Lower lobe of right lung (tissue), 2 donors: ENCODE data around the gene PTPN13. TPM values are rescaled to one million over a fixed set of nuclear protein-coding genes. Genes with fewer than 3 reads are reported as not detected.

Source experiments
- ATAC-seq, 2 donors: fragments of 200-7000 bp; cut with Tn5 transposase; one replicate each; pipeline ENCODE4 v1.9.1; 2020 to 2022; ENCODE audit warnings: mild to moderate bottlenecking in 2 of 2, moderate library complexity in 2 of 2
- DNase-seq: peaks from one replicate; pipeline ENCODE4 v3.0.0-alpha.2; 2020
- H3K27ac ChIP-seq: fragments of 200-600 bp; one replicate; pipeline ENCODE4 v1.8.0; 2022
- H3K27me3 ChIP-seq: fragments of 200-600 bp; one replicate; pipeline ENCODE4 v1.8.0; 2022; ENCODE audit warnings: low read depth
- H3K36me3 ChIP-seq: fragments of 200-600 bp; one replicate; pipeline ENCODE4 v1.8.0; 2022; ENCODE audit warnings: mild to moderate bottlenecking
- H3K4me1 ChIP-seq: fragments of 200-600 bp; one replicate; pipeline ENCODE4 v1.8.0; 2022
- H3K4me3 ChIP-seq: fragments of 200-600 bp; one replicate; pipeline ENCODE4 v1.8.0; 2022; ENCODE audit warnings: mild to moderate bottlenecking
- H3K9me3 ChIP-seq: fragments of 200-600 bp; one replicate; pipeline ENCODE4 v1.8.0; 2022
- intact Hi-C: fragments of 100-400 bp; cut with DNase I; formaldehyde crosslinking; loops from one replicate; pipeline ENCODE4 v1.11.0; 2022
- total RNA-seq: library from RNA; stranded (reverse); fragmentation: NEBNext Ultra II Directional; extraction: Animal tissue kit (Norgen Biotek cat#: 25700); gene quantifications from one replicate; pipeline ENCODE4 v1.2.1, GENCODE V29; 2021
- TF ChIP-seq, protein P1 (sequence below): fragments of 200-600 bp; IDR thresholded peaks from one replicate; pipeline ENCODE4 v1.8.0; 2022; ENCODE audit warnings: antibody characterized with exemption, mild to moderate bottlenecking
- donor health status: DM: no; HTN: yes; CAD: no; lungs with severe emphysema.

Gene PTPN13
- total RNA-seq, 1 donor from 2014 or later: 77.2 TPM

DNA sequence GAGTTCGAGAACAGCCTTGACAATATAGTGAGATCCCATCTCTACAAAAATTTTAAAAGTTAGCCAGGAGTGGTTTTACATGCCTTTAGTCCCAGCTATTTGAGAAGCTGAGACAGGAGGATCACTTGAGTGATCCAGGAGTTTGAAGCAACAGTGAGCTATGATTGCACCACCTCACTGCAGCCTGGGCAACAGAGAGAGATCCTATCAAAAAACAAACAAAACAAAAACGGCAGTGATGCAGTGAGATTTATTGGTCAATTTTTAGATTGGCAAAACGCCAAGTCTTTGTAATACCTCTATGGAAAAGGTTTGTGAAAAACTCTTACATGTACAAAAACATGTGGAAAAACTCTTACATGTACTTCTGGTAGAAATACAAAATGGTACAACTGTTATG lies 91.3 kb downstream of the PTPN13 start:
- TF ChIP-seq, protein P1, sequence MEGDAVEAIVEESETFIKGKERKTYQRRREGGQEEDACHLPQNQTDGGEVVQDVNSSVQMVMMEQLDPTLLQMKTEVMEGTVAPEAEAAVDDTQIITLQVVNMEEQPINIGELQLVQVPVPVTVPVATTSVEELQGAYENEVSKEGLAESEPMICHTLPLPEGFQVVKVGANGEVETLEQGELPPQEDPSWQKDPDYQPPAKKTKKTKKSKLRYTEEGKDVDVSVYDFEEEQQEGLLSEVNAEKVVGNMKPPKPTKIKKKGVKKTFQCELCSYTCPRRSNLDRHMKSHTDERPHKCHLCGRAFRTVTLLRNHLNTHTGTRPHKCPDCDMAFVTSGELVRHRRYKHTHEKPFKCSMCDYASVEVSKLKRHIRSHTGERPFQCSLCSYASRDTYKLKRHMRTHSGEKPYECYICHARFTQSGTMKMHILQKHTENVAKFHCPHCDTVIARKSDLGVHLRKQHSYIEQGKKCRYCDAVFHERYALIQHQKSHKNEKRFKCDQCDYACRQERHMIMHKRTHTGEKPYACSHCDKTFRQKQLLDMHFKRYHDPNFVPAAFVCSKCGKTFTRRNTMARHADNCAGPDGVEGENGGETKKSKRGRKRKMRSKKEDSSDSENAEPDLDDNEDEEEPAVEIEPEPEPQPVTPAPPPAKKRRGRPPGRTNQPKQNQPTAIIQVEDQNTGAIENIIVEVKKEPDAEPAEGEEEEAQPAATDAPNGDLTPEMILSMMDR: no peak
- Histone ChIP-seq H3K9me3 (no peaks in the 10 kb centered on the region), H3K36me3 (no peaks in the 10 kb centered on the region), H3K4me3 (no peak overlapping the region), H3K27ac (no peak overlapping the region), H3K27me3 (no peaks in the 10 kb centered on the region), H3K4me1 (no peaks in the 10 kb centered on the region)
- DNase-seq: no peak
- peak; percentile 32 to 41 for ATAC-seq
- intact Hi-C loops: no loop called here

DNA sequence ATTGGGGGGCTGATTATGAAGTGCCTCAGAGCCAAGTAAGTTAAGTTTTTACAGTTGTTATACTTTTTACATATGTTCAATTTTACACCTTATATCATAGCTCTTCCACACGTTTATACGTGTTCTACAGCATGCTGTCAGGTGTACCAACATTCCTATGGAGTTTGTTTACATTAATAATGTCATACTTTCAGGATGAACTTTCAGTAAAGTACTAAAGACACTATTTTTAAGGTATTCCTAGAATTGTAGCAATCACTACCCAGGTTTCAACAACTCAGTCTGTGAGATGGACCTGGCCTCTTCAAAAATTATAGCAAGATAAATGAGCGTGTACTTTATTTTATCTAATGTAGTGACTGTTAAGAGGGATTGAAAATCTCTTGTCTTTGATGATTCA lies 92.6 kb downstream of the PTPN13 start:
- no peak for ATAC-seq
- intact Hi-C loops: no loop called here
- TF ChIP-seq, protein P1: no peak

DNA sequence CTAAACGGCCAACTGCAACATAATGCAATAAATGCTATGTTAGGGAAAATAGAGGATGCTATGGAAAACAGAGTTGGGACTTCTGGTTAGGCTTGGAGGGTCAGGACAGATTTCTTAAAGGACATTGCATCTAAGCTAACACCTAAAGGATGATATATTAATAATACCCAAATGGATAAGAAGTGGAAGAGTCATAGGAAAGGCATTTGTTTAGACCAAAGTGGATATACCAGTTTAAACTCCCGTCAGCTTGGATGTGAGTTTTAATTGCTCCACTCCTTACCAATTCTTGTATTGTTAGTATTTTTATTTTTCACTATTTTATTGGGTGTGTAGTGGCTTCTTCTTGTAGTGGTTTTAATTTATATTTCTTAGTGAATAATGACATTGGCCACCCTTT lies 93.9 kb downstream of the PTPN13 start:
- no peak overlapping the region for H3K4me3 ChIP-seq
- no peaks in the 10 kb centered on the region for H3K36me3 ChIP-seq
- H3K4me1 ChIP-seq: no peaks in the 10 kb centered on the region
- intact Hi-C loops: no loop called here
- TF ChIP-seq, protein P1: no peak
- H3K27ac ChIP-seq: no peak overlapping the region
- DNase-seq (no peak), ATAC-seq (no peak)
- no peaks in the 10 kb centered on the region for H3K9me3 ChIP-seq
- no peaks in the 10 kb centered on the region for H3K27me3 ChIP-seq

More for the DNA sequence above, 92.6 kb downstream of the PTPN13 start:
- Histone ChIP-seq H3K4me1 (no peaks in the 10 kb centered on the region), H3K36me3 (no peaks in the 10 kb centered on the region), H3K27me3 (no peaks in the 10 kb centered on the region), H3K9me3 (no peaks in the 10 kb centered on the region), H3K4me3 (no peak overlapping the region), H3K27ac (no peak overlapping the region)
- no peak for DNase-seq

DNA sequence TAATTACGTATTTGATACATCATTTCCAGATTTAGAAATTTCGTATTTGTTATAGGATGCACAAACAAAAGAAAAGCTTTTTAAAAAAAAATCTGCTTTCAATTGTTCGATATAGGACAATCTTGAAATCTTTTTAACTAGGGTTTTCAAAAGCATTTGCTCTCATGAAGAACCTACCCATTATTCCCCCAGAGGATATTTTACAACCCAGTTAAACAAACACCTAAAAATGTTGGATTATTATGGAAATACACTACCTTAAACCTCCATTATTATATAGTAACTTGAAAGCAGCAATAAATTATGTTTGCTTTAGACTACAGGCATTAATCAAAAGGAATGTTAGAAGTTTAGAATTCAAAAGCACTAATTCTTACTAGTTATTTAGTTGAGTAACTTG lies 110.5 kb downstream of the PTPN13 start:
- DNase-seq: no peak
- H3K4me1 ChIP-seq: no peaks in the 10 kb centered on the region
- ATAC-seq: no peak
- intact Hi-C loops: no loop called here
- H3K27me3 ChIP-seq: no peaks in the 10 kb centered on the region
- H3K36me3 ChIP-seq: no peaks in the 10 kb centered on the region
- no peak overlapping the region for H3K4me3 ChIP-seq
- H3K27ac ChIP-seq: no peak overlapping the region
- H3K9me3 ChIP-seq: no peaks in the 10 kb centered on the region
- TF ChIP-seq, protein P1: no peak

DNA sequence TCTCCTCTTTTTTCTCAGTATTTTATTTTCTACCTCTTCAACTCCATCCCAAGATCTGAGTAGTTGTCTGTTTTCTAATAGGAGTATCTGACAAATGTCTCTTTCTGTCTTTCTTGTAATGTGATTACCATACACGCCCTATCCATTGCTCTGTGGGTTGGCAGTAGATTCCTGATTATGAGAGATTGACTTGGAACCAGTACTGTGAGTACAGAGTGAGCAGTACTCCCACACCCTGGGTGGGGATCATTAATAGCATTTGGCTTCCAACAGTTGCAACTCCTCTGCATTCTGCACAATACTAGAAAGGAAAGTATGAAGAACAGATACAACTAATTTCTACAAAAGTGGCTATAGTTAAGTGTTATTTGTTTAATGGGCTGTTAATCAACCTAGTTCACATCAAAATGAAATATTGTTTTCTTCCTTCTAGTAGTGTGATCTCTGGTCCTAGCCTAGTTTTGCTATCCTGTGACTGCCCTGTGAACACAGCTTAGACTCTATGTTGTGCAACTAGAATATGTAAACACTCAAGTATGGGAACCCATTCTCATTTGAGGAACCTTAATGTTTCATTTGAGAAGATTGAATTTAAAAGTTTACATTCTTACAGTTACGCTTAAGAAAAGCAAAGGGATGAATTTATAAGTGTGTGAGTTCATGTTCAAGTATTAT lies 112.9 kb downstream of the PTPN13 start:
- Histone ChIP-seq H3K4me3 (no peak overlapping the region), H3K9me3 (no peaks in the 10 kb centered on the region), H3K27me3 (no peaks in the 10 kb centered on the region), H3K36me3 (no peaks in the 10 kb centered on the region), H3K4me1 (no peaks in the 10 kb centered on the region), H3K27ac (no peak overlapping the region)
- intact Hi-C loops: no loop called here
- ATAC-seq: peak; percentile 64 to 69
- DNase-seq: no peak
- TF ChIP-seq, protein P1: no peak
